Neural cell (in vitro differentiated cells): ENCODE measurements around the gene NUTM2F. TPM values are rescaled to one million over a fixed set of nuclear protein-coding genes. Genes with fewer than 3 reads are reported as not detected.

Experiments used
- H2AFZ ChIP-seq: fragments of 200-600, 300-800 bp; sonication (generic), shearing (Covaris generic); 2 replicates; pipeline ENCODE4 v1.6.0; 2014; ENCODE audit warnings: low read depth, mild to moderate bottlenecking, antibody characterized with exemption, low read length, moderate library complexity
- H3F3A ChIP-seq: fragments of 200-600 bp; shearing (Covaris generic); 2 replicates; pipeline ENCODE4 v1.6.1; 2016; ENCODE audit warnings: mild to moderate bottlenecking, moderate library complexity, mixed read lengths, antibody characterized with exemption, low read length; ENCODE audit not compliant: insufficient read depth, poor library complexity, severe bottlenecking
- H3K27ac ChIP-seq: fragments of 200-600, 300-800 bp; sonication (generic), shearing (Covaris generic); 2 replicates; pipeline ENCODE4 v1.5.1; 2014; ENCODE audit warnings: mild to moderate bottlenecking, low read length, moderate library complexity
- H3K27me3 ChIP-seq: fragments of 300-800, 200-600 bp; sonication (generic), shearing (Covaris generic); 2 replicates; pipeline ENCODE4 v1.6.0; 2014; ENCODE audit warnings: mild to moderate bottlenecking, low read depth, low read length, moderate library complexity; ENCODE audit not compliant: insufficient read depth
- H3K36me3 ChIP-seq: fragments of 300-800, 200-600 bp; sonication (generic), shearing (Covaris generic); 2 replicates; pipeline ENCODE4 v1.5.1; 2014; ENCODE audit warnings: mild to moderate bottlenecking, antibody characterized with exemption, low read length, moderate library complexity; ENCODE audit not compliant: insufficient read depth
- H3K4me2 ChIP-seq: fragments of 300-800, 200-600 bp; sonication (generic), shearing (Covaris generic); 2 replicates; pipeline ENCODE4 v1.6.0; 2014; ENCODE audit warnings: mild to moderate bottlenecking, low read length
- H3K4me3 ChIP-seq: fragments of 300-800, 200-600 bp; sonication (generic), shearing (Covaris generic); 2 replicates; pipeline ENCODE4 v1.5.1; 2014; ENCODE audit warnings: mild to moderate bottlenecking, low read length, moderate library complexity
- H3K79me2 ChIP-seq: fragments of 200-600 bp; shearing (Covaris generic); replicated peaks from 2 replicates; pipeline ENCODE4 v1.6.0; 2014; ENCODE audit warnings: mild to moderate bottlenecking, low read length, moderate library complexity; ENCODE audit not compliant: insufficient read depth
- H3K9ac ChIP-seq: fragments of 300-800, 200-600 bp; sonication (generic), shearing (Covaris generic); 2 replicates; pipeline ENCODE4 v1.6.1; 2016; ENCODE audit warnings: mild to moderate bottlenecking, low read length, mixed read lengths
- H3K9me2 ChIP-seq: fragments of 200-600 bp; shearing (Covaris generic); 2 replicates; pipeline ENCODE4 v1.6.1; 2016; ENCODE audit warnings: mild to moderate bottlenecking, low read length, mixed read lengths; ENCODE audit not compliant: insufficient read depth
- H3K9me3 ChIP-seq: fragments of 200-600, 300-800 bp; sonication (generic), shearing (Covaris generic); 2 replicates; pipeline ENCODE4 v1.6.1; 2016; ENCODE audit warnings: mild to moderate bottlenecking, mixed run types, low read length, moderate library complexity, mixed read lengths
- H4K20me1 ChIP-seq: fragments of 200-600 bp; shearing (Covaris generic); 2 replicates; pipeline ENCODE4 v1.6.1; 2016; ENCODE audit warnings: mild to moderate bottlenecking, mixed run types; ENCODE audit not compliant: insufficient read depth
- CTCF ChIP-seq: fragments of 450-650 bp; IDR thresholded peaks from 2 replicates; pipeline ENCODE4 v1.5.1; 2014; ENCODE audit warnings: antibody characterized with exemption, mild to moderate bottlenecking, moderate library complexity; ENCODE audit not compliant: poor library complexity, severe bottlenecking
- EP300 ChIP-seq: fragments of 450-650 bp; conservative IDR thresholded peaks from 2 replicates; pipeline ENCODE4 v1.6.1; 2014; ENCODE audit warnings: antibody characterized with exemption, mild to moderate bottlenecking, moderate library complexity; ENCODE audit not compliant: poor library complexity, severe bottlenecking
- EZH2 ChIP-seq: fragments of 200-600, 300-800 bp; shearing (Covaris generic), sonication (generic); IDR thresholded peaks from 2 replicates; pipeline ENCODE4 v1.6.1; 2014; ENCODE audit warnings: antibody characterized with exemption, low read length, borderline replicate concordance, mild to moderate bottlenecking; ENCODE audit not compliant: insufficient read depth, poor library complexity, severe bottlenecking
- MXI1 ChIP-seq: fragments of 450-650 bp; conservative IDR thresholded peaks from 2 replicates; pipeline ENCODE4 v1.6.1; 2014; ENCODE audit warnings: antibody characterized with exemption, mild to moderate bottlenecking; ENCODE audit not compliant: poor library complexity, severe bottlenecking
- POLR2AphosphoS5 ChIP-seq: IDR thresholded peaks from 2 replicates; pipeline ENCODE4 v1.6.1; 2012
- RAD21 ChIP-seq: fragments of 450-650 bp; conservative IDR thresholded peaks from 2 replicates; pipeline ENCODE4 v1.6.1; 2014; ENCODE audit warnings: antibody characterized with exemption, mild to moderate bottlenecking, moderate library complexity
- REST ChIP-seq: IDR thresholded peaks from 2 replicates; pipeline ENCODE4 v1.6.1; 2012; ENCODE audit warnings: borderline replicate concordance
- SMC3 ChIP-seq: fragments of 450-650 bp; conservative IDR thresholded peaks from 2 replicates; pipeline ENCODE4 v1.6.1; 2014; ENCODE audit warnings: antibody characterized with exemption, mild to moderate bottlenecking, moderate library complexity; ENCODE audit not compliant: poor library complexity
- TAF1 ChIP-seq: IDR thresholded peaks from 2 replicates; pipeline ENCODE4 v1.6.1; 2012; ENCODE audit warnings: low read depth
- polyA plus RNA-seq: library from polyadenylated mRNA; depleted of rRNA; stranded (reverse); fragments of >200 nt; gene quantifications from 2 replicates; pipeline ENCODE4 v1.2.3, GENCODE V29; 2014

Gene NUTM2F
- polyA plus RNA-seq, 1 donor from 2014 or later = 0.68 TPM

DNA sequence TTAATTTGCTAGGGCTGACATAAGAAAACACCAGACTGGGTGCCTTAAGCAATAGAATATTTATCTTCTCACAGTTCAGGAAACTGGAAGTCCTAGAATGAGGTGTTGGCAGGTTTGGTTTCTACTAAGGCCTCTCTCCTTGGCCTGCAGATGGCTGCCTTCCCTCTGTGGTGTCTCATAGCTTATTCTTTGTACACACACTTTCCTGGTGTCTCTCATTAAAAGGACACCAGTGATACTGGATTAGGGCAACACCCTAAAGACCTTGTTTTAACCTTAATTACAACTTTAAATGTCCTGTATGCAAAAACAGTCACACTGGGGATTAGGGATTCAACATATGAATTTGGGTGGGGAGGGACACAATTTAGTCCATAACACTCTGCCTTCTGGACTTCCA lies 25.1 kb downstream of the NUTM2F start:
- no peaks in the 10 kb centered on the region for H3K9me2 ChIP-seq
- no peak for TF ChIP-seq SMC3
- no peak for TF ChIP-seq EZH2
- no peak for TF ChIP-seq EP300
- no peak for TF ChIP-seq POLR2AphosphoS5
- TF ChIP-seq RAD21 = no peak
- no peak for TF ChIP-seq MXI1
- TF ChIP-seq TAF1 = no peak
- no peak for TF ChIP-seq REST
- no peak for TF ChIP-seq CTCF
- no peaks in the 10 kb centered on the region for H3K79me2 ChIP-seq
- no peak overlapping the region for H3K4me3 ChIP-seq
- no peaks in the 10 kb centered on the region for H3F3A ChIP-seq
- no peaks in the 10 kb centered on the region for H4K20me1 ChIP-seq
- no peak overlapping the region for H3K9ac ChIP-seq
- no peak overlapping the region for H2AFZ ChIP-seq
- no peaks in the 10 kb centered on the region for H3K27me3 ChIP-seq
- no peaks in the 10 kb centered on the region for H3K36me3 ChIP-seq
- H3K4me2 ChIP-seq = no peak overlapping the region
- no peak overlapping the region for H3K27ac ChIP-seq
- no peaks in the 10 kb centered on the region for H3K9me3 ChIP-seq

GRCh38 chr9:94302426-94302825 lies 26.0 kb downstream of the NUTM2F start:
- H3K4me2 ChIP-seq = no peak overlapping the region
- no peaks in the 10 kb centered on the region for H3F3A ChIP-seq
- H3K36me3 ChIP-seq = no peaks in the 10 kb centered on the region
- no peaks in the 10 kb centered on the region for H3K9me2 ChIP-seq
- H3K27me3 ChIP-seq = no peaks in the 10 kb centered on the region
- no peak overlapping the region for H2AFZ ChIP-seq
- H3K9ac ChIP-seq = no peak overlapping the region
- no peak overlapping the region for H3K27ac ChIP-seq
- no peak overlapping the region for H3K4me3 ChIP-seq
- H3K79me2 ChIP-seq = no peaks in the 10 kb centered on the region
- no peaks in the 10 kb centered on the region for H4K20me1 ChIP-seq
- no peaks in the 10 kb centered on the region for H3K9me3 ChIP-seq
- TF ChIP-seq MXI1 = no peak
- no peak for TF ChIP-seq SMC3
- TF ChIP-seq EP300 = no peak
- no peak for TF ChIP-seq REST
- no peak for TF ChIP-seq RAD21
- TF ChIP-seq TAF1 = no peak
- no peak for TF ChIP-seq CTCF
- no peak for TF ChIP-seq POLR2AphosphoS5
- TF ChIP-seq EZH2 = no peak
